Activated naive CD4-positive, alpha-beta T cell treated with Interleukin-2 at 50 U/mL for 16 hours (primary cell): ENCODE measurements around the gene REEP5.
"Not testable (repeated sequence)": the region's sequence is repeated elsewhere in the genome, so short reads cannot be mapped to it uniquely, and the experiment has no call there.

ENCODE experiments used
- DNase-seq: peaks from one replicate; pipeline ENCODE4 v3.0.0-alpha.2; 2020

REEP5 gene

GRCh38 chr5:112931473-112931872 lies 9.4 kb upstream of the REEP5 start:
- no peak for DNase-seq

- no peak for DNase-seq
Measured at GRCh38 chr5:112930082-112930344, 8.0 kb upstream of the REEP5 start.

- DNase-seq = no peak
Measured at GRCh38 chr5:112929336-112930081, 7.5 kb upstream of the REEP5 start.

- DNase-seq = no peak
Measured at GRCh38 chr5:112923988-112924387, 2.0 kb upstream of the REEP5 start.

GRCh38 chr5:112923148-112923917 lies 1.3 kb upstream of the REEP5 start:
- no peak for DNase-seq

GRCh38 chr5:112921026-112921832 lies 798 bp downstream of the REEP5 start:
- peak; percentile 61 for DNase-seq

- no peak for DNase-seq
Measured at GRCh38 chr5:112919972-112920371, 2.1 kb downstream of the REEP5 start.

GRCh38 chr5:112918679-112919078 lies 3.3 kb downstream of the REEP5 start:
- DNase-seq = no peak

- no peak for DNase-seq
Measured at GRCh38 chr5:112918136-112918535, 3.9 kb downstream of the REEP5 start.

GRCh38 chr5:112917453-112917995 lies 4.5 kb downstream of the REEP5 start:
- peak; percentile 22 for DNase-seq

GRCh38 chr5:112915831-112916230 lies 6.2 kb downstream of the REEP5 start:
- DNase-seq = no peak

- no peak for DNase-seq
Measured at GRCh38 chr5:112914584-112914983, 7.4 kb downstream of the REEP5 start.

- no peak for DNase-seq
Measured at GRCh38 chr5:112910529-112910928, 11.5 kb downstream of the REEP5 start.

GRCh38 chr5:112908854-112909253 lies 13.2 kb downstream of the REEP5 start:
- DNase-seq = no peak

GRCh38 chr5:112907166-112907631 lies 14.8 kb downstream of the REEP5 start:
- no peak for DNase-seq

GRCh38 chr5:112906637-112907036 lies 15.4 kb downstream of the REEP5 start:
- DNase-seq = no peak

GRCh38 chr5:112904996-112905395 lies 17.0 kb downstream of the REEP5 start:
- DNase-seq = not testable (repeated sequence)

- DNase-seq = no peak
Measured at GRCh38 chr5:112902561-112902960, 19.5 kb downstream of the REEP5 start.

- no peak for DNase-seq
Measured at GRCh38 chr5:112895682-112896081, 26.3 kb downstream of the REEP5 start.

GRCh38 chr5:112892776-112893175 lies 29.3 kb downstream of the REEP5 start:
- no peak for DNase-seq

- DNase-seq = not testable (repeated sequence)
Measured at GRCh38 chr5:112892066-112892465, 30.0 kb downstream of the REEP5 start.

- DNase-seq = peak; percentile 11
Measured at GRCh38 chr5:112886975-112887374, 35.1 kb downstream of the REEP5 start.

- no peak for DNase-seq
Measured at GRCh38 chr5:112885001-112885400, 37.0 kb downstream of the REEP5 start.
